Tongue (tissue), 2 donors: ENCODE measurements around the gene SCTR. TPM values are rescaled to one million over a fixed set of nuclear protein-coding genes. Genes with fewer than 3 reads are reported as not detected.

Experiments used
- DNase-seq: peaks from one replicate; pipeline ENCODE4 v3.0.0-alpha.2; 2015
- total RNA-seq: library from RNA; depleted of rRNA; stranded (reverse); fragments of >200 nt; gene quantifications from one replicate; pipeline ENCODE4 v1.2.3, GENCODE V29; 2014

SCTR gene
- total RNA-seq, 1 donor from 2014 or later = 0.21 TPM

GRCh38 chr2:119429225-119429981 is 94.9 kb downstream of the SCTR start:
- no peak for DNase-seq

- no peak for DNase-seq
Measured at GRCh38 chr2:119428488-119429224, 95.6 kb downstream of the SCTR start.

GRCh38 chr2:119427756-119428155 is 96.5 kb downstream of the SCTR start:
- no peak for DNase-seq

- no peak for DNase-seq
Measured at GRCh38 chr2:119426801-119427395, 97.4 kb downstream of the SCTR start.

- no peak for DNase-seq
Measured at GRCh38 chr2:119426396-119426675, 97.9 kb downstream of the SCTR start.

- DNase-seq = no peak
Measured at GRCh38 chr2:119425620-119426395, 98.5 kb downstream of the SCTR start.

- no peak for DNase-seq
Measured at GRCh38 chr2:119425119-119425405, 99.2 kb downstream of the SCTR start.

- DNase-seq = no peak
Measured at GRCh38 chr2:119424284-119425118, 99.8 kb downstream of the SCTR start.

GRCh38 chr2:119423811-119424210 is 100.5 kb downstream of the SCTR start:
- no peak for DNase-seq

GRCh38 chr2:119423108-119423444 is 101.2 kb downstream of the SCTR start:
- no peak for DNase-seq

- no peak for DNase-seq
Measured at GRCh38 chr2:119422360-119423107, 101.7 kb downstream of the SCTR start.

GRCh38 chr2:119421741-119422140 is 102.5 kb downstream of the SCTR start:
- no peak for DNase-seq

GRCh38 chr2:119421304-119421703 is 103.0 kb downstream of the SCTR start:
- no peak for DNase-seq

- no peak for DNase-seq
Measured at GRCh38 chr2:119419803-119420508, 104.3 kb downstream of the SCTR start.

- DNase-seq = no peak
Measured at GRCh38 chr2:119419065-119419464, 105.2 kb downstream of the SCTR start.

- DNase-seq = no peak
Measured at GRCh38 chr2:119417908-119418307, 106.4 kb downstream of the SCTR start.

- DNase-seq = no peak
Measured at GRCh38 chr2:119416299-119416923, 107.9 kb downstream of the SCTR start.

- DNase-seq = no peak
Measured at GRCh38 chr2:119415630-119416029, 108.7 kb downstream of the SCTR start.

- no peak for DNase-seq
Measured at GRCh38 chr2:119414894-119415293, 109.4 kb downstream of the SCTR start.

GRCh38 chr2:119409506-119409905 is 114.8 kb downstream of the SCTR start:
- no peak for DNase-seq
